ENCODE results near the gene DPCD. TPM values are rescaled to one million over a fixed set of nuclear protein-coding genes. Genes with fewer than 3 reads are reported as not detected.
"Not testable (repeated sequence)": the region's sequence is repeated elsewhere in the genome, so short reads cannot be mapped to it uniquely, and the experiment has no call there.

Gene DPCD
- total and polyA plus RNA-seq, 5 donors from 2014 or later, result 0.99 to 1.7 (median 1.1) TPM; not detected in 1

DNA sequence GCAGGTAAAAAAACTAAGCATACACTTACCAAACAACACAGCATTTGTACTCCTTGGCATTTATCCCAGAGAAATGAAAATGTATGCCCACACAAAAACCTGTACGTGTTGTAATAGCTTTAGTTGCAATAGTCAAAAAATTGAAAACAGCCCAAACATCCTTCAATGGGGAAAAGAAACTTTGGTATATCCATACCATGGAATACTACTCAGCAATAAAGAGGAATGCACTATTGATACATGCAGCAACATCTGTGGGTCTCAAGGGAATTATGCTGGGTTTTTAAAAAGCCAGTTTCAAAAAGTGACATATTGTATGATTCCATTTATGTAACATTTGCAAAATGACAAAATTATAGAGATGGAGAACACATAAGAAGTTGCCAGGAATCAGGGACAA, 35.4 kb downstream of the DPCD start:
- Mint-ChIP-seq H3K36me3 (peaks cover 54% of the 10 kb centered on the region), H3K27me3 (no peaks in the 10 kb centered on the region), H3K27ac (peak overlapping the region in 2 of 3 donors; percentile 9 to 48), H3K9me3 (no peaks in the 10 kb centered on the region), H3K4me1 (peaks cover 0 to 19% (median 6%) of the 10 kb centered on the region in 4 donors), H3K4me3 (no peak overlapping the region)
- no peak overlapping the region for H3K4me3 ChIP-seq (ENCODE audit: low read depth, low read length)
- H3K9me3 ChIP-seq (ENCODE audit: control insufficient read depth in 2 of 2, low read length in 2 of 2), result no peaks in the 10 kb centered on the region
- ATAC-seq (ENCODE audit: low read depth in 2 of 2) (no peak), DNase-seq (no peak)
- H3K36me3 ChIP-seq (ENCODE audit: control insufficient read depth, insufficient read depth, low read length), result peaks cover 74% of the 10 kb centered on the region
- H3K27me3 ChIP-seq (ENCODE audit: control insufficient read depth, insufficient read depth, low read length), result no peaks in the 10 kb centered on the region
- no peak overlapping the region for H3K27ac ChIP-seq (ENCODE audit: insufficient read depth, low read length, poor library complexity, severe bottlenecking)
- no peaks in the 10 kb centered on the region for H3K4me1 ChIP-seq (ENCODE audit: control insufficient read depth, insufficient read depth, low read length, poor library complexity, severe bottlenecking)

DNA sequence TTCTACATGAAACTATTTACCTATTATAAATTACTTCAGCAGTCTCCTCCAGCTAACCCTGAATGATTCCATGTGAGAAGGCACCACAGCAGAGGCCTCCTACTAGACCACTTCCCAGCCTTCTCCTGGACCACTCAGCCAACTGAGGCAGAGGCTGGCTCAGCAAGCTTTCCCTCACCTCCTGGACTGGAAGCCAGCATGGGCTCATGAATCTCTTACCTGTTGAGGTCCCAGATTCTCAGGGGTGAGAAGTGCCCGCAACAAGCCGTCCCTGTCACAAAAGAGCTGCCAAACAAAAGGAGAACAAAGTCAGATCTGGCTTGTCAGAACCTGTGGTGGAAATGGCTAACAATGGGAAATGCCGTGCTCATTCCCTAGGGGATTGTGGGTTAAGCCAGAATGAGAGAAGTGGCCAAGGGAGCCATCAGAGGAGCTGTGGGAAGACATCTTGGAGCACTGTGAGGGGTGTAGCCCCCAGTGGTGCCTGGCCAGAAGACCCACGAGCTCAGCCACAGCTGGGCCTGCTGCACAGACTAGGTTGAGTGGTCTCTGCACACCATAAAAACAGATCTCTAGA, 36.5 kb downstream of the DPCD start:
- Mint-ChIP-seq H3K9me3 (no peaks in the 10 kb centered on the region), H3K4me3 (no peak overlapping the region), H3K27ac (peak overlapping the region in 2 of 3 donors; percentile 67 to 77), H3K27me3 (no peaks in the 10 kb centered on the region), H3K4me1 (peaks cover 0 to 20% (median 6%) of the 10 kb centered on the region in 4 donors), H3K36me3 (peaks cover 55% of the 10 kb centered on the region)
- ATAC-seq (ENCODE audit: low read depth in 2 of 2) (no peak), DNase-seq (no peak)
- Histone ChIP-seq H3K27ac (ENCODE audit: insufficient read depth, low read length, poor library complexity, severe bottlenecking) (no peak overlapping the region), H3K36me3 (ENCODE audit: control insufficient read depth, insufficient read depth, low read length) (peaks cover 71% of the 10 kb centered on the region), H3K27me3 (ENCODE audit: control insufficient read depth, insufficient read depth, low read length) (no peaks in the 10 kb centered on the region), H3K4me1 (ENCODE audit: control insufficient read depth, insufficient read depth, low read length, poor library complexity, severe bottlenecking) (no peaks in the 10 kb centered on the region), H3K9me3 (ENCODE audit: control insufficient read depth in 2 of 2, low read length in 2 of 2) (no peaks in the 10 kb centered on the region), H3K4me3 (ENCODE audit: low read depth, low read length) (no peak overlapping the region)

DNA sequence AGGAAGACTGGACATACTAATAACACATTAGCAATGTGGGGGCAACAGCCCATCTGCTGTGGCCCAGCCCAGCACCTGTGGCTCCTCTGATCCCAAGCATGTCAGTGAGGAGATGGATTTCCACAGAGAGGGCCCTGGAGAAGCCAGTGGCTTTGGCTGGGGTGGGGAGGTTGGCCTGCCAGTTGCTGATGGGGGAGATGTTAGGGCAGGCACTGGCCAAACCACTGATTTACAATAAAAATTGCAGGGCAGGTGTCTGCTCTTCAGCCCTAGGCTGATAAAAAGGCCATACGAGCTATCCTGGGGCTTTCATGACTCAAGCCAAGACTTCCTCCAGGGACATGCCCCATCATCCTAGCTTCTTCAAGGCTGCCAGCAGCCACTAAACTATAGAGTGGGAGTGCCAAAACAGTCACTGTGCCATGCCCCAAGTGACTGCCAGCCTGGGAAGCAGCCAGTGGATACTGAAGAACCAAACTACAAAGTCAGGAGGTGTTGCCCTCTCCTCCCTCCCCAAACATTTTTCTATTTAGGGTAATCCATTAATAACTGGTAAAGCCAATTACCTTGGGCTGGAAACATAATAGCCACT, 37.8 kb downstream of the DPCD start:
- Mint-ChIP-seq H3K9me3 (no peaks in the 10 kb centered on the region), H3K4me1 (peaks cover 0 to 22% (median 9%) of the 10 kb centered on the region in 4 donors), H3K4me3 (no peak overlapping the region), H3K27ac (peak overlapping the region in 2 of 3 donors; percentile 77), H3K36me3 (peaks cover 47% of the 10 kb centered on the region), H3K27me3 (no peaks in the 10 kb centered on the region)
- H3K27ac ChIP-seq (ENCODE audit: insufficient read depth, low read length, poor library complexity, severe bottlenecking), result no peak overlapping the region
- H3K4me1 ChIP-seq (ENCODE audit: control insufficient read depth, insufficient read depth, low read length, poor library complexity, severe bottlenecking), result no peaks in the 10 kb centered on the region
- H3K4me3 ChIP-seq (ENCODE audit: low read depth, low read length), result no peak overlapping the region
- peaks cover 70% of the 10 kb centered on the region for H3K36me3 ChIP-seq (ENCODE audit: control insufficient read depth, insufficient read depth, low read length)
- no peaks in the 10 kb centered on the region for H3K27me3 ChIP-seq (ENCODE audit: control insufficient read depth, insufficient read depth, low read length)
- DNase-seq (no peak), ATAC-seq (ENCODE audit: low read depth in 2 of 2) (no peak)
- H3K9me3 ChIP-seq (ENCODE audit: control insufficient read depth in 2 of 2, low read length in 2 of 2), result no peaks in the 10 kb centered on the region

DNA sequence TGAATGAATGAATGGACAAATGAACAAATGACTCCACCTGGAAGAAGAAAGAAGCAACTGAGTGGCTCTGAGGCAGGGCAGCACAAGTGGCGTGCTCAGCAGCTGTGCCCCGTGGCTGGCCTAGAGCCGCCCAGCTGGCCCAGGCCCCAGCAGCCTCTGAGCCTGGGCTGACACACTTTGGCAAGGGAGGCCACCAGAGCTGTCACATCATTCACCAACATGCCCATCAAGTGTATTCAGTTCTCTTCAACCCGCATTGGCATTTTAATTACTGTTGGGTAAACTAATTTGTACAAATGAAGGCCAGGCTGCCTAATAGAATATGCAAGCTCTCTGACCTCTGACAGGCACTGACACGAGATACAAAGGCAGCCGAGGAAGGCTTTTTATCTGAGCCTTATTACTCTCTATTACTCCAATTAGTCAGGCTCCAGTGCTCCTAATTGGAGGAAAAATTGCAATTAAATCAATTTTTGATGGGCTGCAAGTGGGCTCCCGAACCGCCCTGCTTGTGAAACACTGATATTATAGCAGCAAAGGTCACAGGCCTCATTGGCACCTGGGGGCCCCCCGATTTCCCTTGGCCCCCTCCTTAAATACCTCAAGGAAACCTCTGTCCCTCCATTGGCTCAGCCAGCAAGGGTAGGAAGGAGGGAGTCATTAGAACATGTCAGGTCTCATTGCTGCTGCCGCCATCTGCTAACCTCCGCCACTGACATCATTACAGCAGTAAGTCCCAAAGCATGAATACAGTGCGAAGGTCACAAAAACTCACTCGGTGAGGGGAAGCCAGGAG, 41.9 kb downstream of the DPCD start:
- Histone ChIP-seq H3K4me1 (ENCODE audit: control insufficient read depth, insufficient read depth, low read length, poor library complexity, severe bottlenecking) (no peaks in the 10 kb centered on the region), H3K4me3 (ENCODE audit: low read depth, low read length) (no peak overlapping the region), H3K9me3 (ENCODE audit: control insufficient read depth in 2 of 2, low read length in 2 of 2) (no peaks in the 10 kb centered on the region), H3K27me3 (ENCODE audit: control insufficient read depth, insufficient read depth, low read length) (no peaks in the 10 kb centered on the region), H3K27ac (ENCODE audit: insufficient read depth, low read length, poor library complexity, severe bottlenecking) (no peak overlapping the region), H3K36me3 (ENCODE audit: control insufficient read depth, insufficient read depth, low read length) (peaks cover 39% of the 10 kb centered on the region)
- Mint-ChIP-seq H3K36me3 (peaks cover 24% of the 10 kb centered on the region), H3K27me3 (no peaks in the 10 kb centered on the region), H3K4me3 (peak overlapping the region in 1 of 4 donors; percentile 79), H3K9me3 (no peaks in the 10 kb centered on the region), H3K27ac (no peak overlapping the region), H3K4me1 (peaks cover 6 to 31% (median 19%) of the 10 kb centered on the region in 4 donors)
- DNase-seq (no peak), ATAC-seq (ENCODE audit: low read depth in 2 of 2) (no peak)

DNA sequence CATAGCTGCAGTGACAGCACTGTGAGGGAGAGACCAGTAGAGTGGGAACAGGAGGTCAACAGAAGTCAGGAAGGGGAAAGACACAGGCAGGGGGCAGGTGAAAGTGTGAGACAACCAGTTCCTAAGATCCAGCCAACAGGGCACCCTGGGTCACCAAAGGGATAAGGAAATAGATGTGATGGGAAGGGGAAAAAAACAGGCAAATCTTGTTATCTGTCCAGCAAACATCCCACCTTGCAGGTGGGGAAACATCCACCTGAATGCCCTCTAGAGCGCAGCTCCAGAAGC, 42.5 kb downstream of the DPCD start:
- Histone ChIP-seq H3K4me1 (ENCODE audit: control insufficient read depth, insufficient read depth, low read length, poor library complexity, severe bottlenecking) (no peaks in the 10 kb centered on the region), H3K27me3 (ENCODE audit: control insufficient read depth, insufficient read depth, low read length) (no peaks in the 10 kb centered on the region), H3K9me3 (ENCODE audit: control insufficient read depth in 2 of 2, low read length in 2 of 2) (no peaks in the 10 kb centered on the region), H3K27ac (ENCODE audit: insufficient read depth, low read length, poor library complexity, severe bottlenecking) (no peak overlapping the region), H3K4me3 (ENCODE audit: low read depth, low read length) (no peak overlapping the region), H3K36me3 (ENCODE audit: control insufficient read depth, insufficient read depth, low read length) (peaks cover 37% of the 10 kb centered on the region)
- Mint-ChIP-seq H3K36me3 (peaks cover 18% of the 10 kb centered on the region), H3K9me3 (no peaks in the 10 kb centered on the region), H3K27ac (no peak overlapping the region), H3K27me3 (no peaks in the 10 kb centered on the region), H3K4me3 (no peak overlapping the region), H3K4me1 (peaks cover 6 to 29% (median 19%) of the 10 kb centered on the region in 4 donors)
- ATAC-seq (ENCODE audit: low read depth in 2 of 2), result no peak
- DNase-seq, result no peak

DNA sequence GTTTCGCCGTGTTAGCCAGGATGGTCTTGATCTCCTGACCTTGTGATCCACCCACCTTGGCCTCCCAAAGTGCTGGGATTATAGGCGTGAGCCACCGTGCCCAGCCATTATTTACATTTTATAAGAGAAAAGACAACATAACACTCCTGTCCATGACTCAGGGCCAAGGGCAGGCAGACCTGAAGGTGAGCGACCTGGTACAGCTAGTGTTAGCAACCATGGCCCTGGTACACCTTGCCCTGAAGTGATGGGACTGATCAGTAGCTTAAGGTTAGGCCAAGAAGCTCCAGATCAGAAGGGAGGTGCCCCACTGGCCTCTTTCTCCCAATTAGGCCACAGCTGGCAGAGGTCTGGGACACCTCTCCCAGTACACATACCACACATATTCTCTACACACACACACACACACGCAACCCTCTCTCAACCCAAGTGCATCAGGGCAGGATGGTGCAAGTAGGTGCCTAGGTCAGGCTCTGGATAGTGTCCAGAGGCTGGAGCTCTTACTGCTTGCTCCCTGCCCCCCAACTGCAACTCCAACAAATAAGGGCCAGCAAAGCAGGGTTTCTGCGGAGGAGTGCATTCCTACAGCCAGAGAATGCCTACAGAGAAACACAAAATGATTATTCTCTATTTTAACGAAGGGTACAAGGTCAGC, 43.8 kb downstream of the DPCD start:
- Histone ChIP-seq H3K36me3 (ENCODE audit: control insufficient read depth, insufficient read depth, low read length) (peaks cover 34% of the 10 kb centered on the region), H3K9me3 (ENCODE audit: control insufficient read depth in 2 of 2, low read length in 2 of 2) (no peaks in the 10 kb centered on the region), H3K27ac (ENCODE audit: insufficient read depth, low read length, poor library complexity, severe bottlenecking) (no peak overlapping the region), H3K4me1 (ENCODE audit: control insufficient read depth, insufficient read depth, low read length, poor library complexity, severe bottlenecking) (no peaks in the 10 kb centered on the region), H3K4me3 (ENCODE audit: low read depth, low read length) (no peak overlapping the region), H3K27me3 (ENCODE audit: control insufficient read depth, insufficient read depth, low read length) (no peaks in the 10 kb centered on the region)
- no peaks in the 10 kb centered on the region for H3K9me3 Mint-ChIP-seq
- ATAC-seq (ENCODE audit: low read depth in 2 of 2) (no peak), DNase-seq (no peak)
- H3K27ac Mint-ChIP-seq, result no peak overlapping the region
- no peak overlapping the region for H3K4me3 Mint-ChIP-seq
- peaks cover 16% of the 10 kb centered on the region for H3K36me3 Mint-ChIP-seq
- H3K4me1 Mint-ChIP-seq, result peaks cover 6 to 28% (median 19%) of the 10 kb centered on the region in 4 donors
- no peaks in the 10 kb centered on the region for H3K27me3 Mint-ChIP-seq

- H3K27ac Mint-ChIP-seq; H3K4me3 Mint-ChIP-seq; H3K4me1 ChIP-seq (ENCODE audit: control insufficient read depth, insufficient read depth, low read length, poor library complexity, severe bottlenecking); DNase-seq; H3K4me3 ChIP-seq (ENCODE audit: low read depth, low read length); H3K9me3 Mint-ChIP-seq; H3K27me3 ChIP-seq (ENCODE audit: control insufficient read depth, insufficient read depth, low read length); H3K27me3 Mint-ChIP-seq; H3K9me3 ChIP-seq (ENCODE audit: control insufficient read depth in 2 of 2, low read length in 2 of 2); H3K27ac ChIP-seq (ENCODE audit: insufficient read depth, low read length, poor library complexity, severe bottlenecking); ATAC-seq (ENCODE audit: low read depth in 2 of 2): not testable (repeated sequence)
- Mint-ChIP-seq H3K4me1 (peaks cover 10 to 22% (median 16%) of the 10 kb centered on the region in 4 donors), H3K36me3 (peaks cover 14% of the 10 kb centered on the region)
- H3K36me3 ChIP-seq (ENCODE audit: control insufficient read depth, insufficient read depth, low read length), result peaks cover 27% of the 10 kb centered on the region
Measured at GRCh38 chr10:101633510-101633909, 45.4 kb downstream of the DPCD start.

Data from CD4-positive, CD25-positive, alpha-beta regulatory T cell (primary cell).